Caco-2 (cell line): Measurements from ENCODE around the gene HCCS. TPM values are rescaled to one million over a fixed set of nuclear protein-coding genes. Genes with fewer than 3 reads are reported as not detected.

Experiments used
- BruUV-seq: library from RNA; stranded (reverse); fragments of 400-500 nt; replicated peaks from 2 replicates; lab custom pipeline; 2021; lab: Mats Ljungman, UMichigan
- CTCF ChIA-PET: fragments of 300-600 bp; sonication (Branson Sonifier 250); formaldehyde crosslinking; loops from one replicate; lab custom pipeline; 2022; ENCODE audit warnings: antibody characterized with exemption; lab: Charles Lee
- POLR2A ChIA-PET: fragments of 300-600 bp; sonication (Branson Sonifier 250); formaldehyde crosslinking; loops from one replicate; lab custom pipeline; 2022; ENCODE audit warnings: antibody characterized with exemption; lab: Charles Lee
- DNase-seq, 2 experiments: peaks; one replicate each; pipeline versions ENCODE4 v3.0.0 to v3.0.0-alpha.2; 2020 to 2022
- H3K27me3 ChIP-seq: replicated peaks from 2 replicates; pipeline ENCODE4 v1.6.0; 2011; ENCODE audit warnings: low read length; ENCODE audit not compliant: control insufficient read depth, insufficient read depth
- H3K36me3 ChIP-seq: 2 replicates; pipeline ENCODE4 v1.5.1; 2011; ENCODE audit warnings: low read length; ENCODE audit not compliant: control insufficient read depth, insufficient read depth
- H3K4me1 ChIP-seq: fragments of 250-450 bp; sonication (Bioruptor Pico); 2 replicates; pipeline ENCODE4 v1.5.1; 2020; ENCODE audit warnings: mild to moderate bottlenecking
- H3K4me3 ChIP-seq: 2 replicates; pipeline ENCODE4 v1.5.1; 2011; ENCODE audit warnings: low read depth, mild to moderate bottlenecking, control low read depth, low read length
- H3K9me3 ChIP-seq: fragments of 250-450 bp; sonication (Bioruptor Pico); 2 replicates; pipeline ENCODE4 v1.5.1; 2020; ENCODE audit warnings: mild to moderate bottlenecking, moderate library complexity
- H3K27ac Mint-ChIP-seq: one replicate; pipeline ENCODE4 v1.8.0; 2022; ENCODE audit warnings: mixed read lengths; ENCODE audit not compliant: unreplicated experiment
- H3K27me3 Mint-ChIP-seq: one replicate; pipeline ENCODE4 v1.8.0; 2022; ENCODE audit warnings: mixed read lengths; ENCODE audit not compliant: insufficient read depth, unreplicated experiment
- H3K36me3 Mint-ChIP-seq: one replicate; pipeline ENCODE4 v1.8.0; 2022; ENCODE audit warnings: mild to moderate bottlenecking, mixed read lengths; ENCODE audit not compliant: insufficient read depth, unreplicated experiment
- H3K4me1 Mint-ChIP-seq: one replicate; pipeline ENCODE4 v1.8.0; 2022; ENCODE audit warnings: low read depth, mixed read lengths; ENCODE audit not compliant: unreplicated experiment
- H3K4me3 Mint-ChIP-seq: one replicate; pipeline ENCODE4 v1.8.0; 2022; ENCODE audit warnings: mild to moderate bottlenecking, moderate library complexity, mixed read lengths; ENCODE audit not compliant: unreplicated experiment
- H3K9me3 Mint-ChIP-seq: one replicate; pipeline ENCODE4 v1.8.0; 2022; ENCODE audit warnings: mixed read lengths; ENCODE audit not compliant: unreplicated experiment
- CTCF ChIP-seq, 2 experiments: fragments of 200-600 bp in 1 of 2; IDR thresholded peaks; 1 replicate in 1 of 2; 2 replicates in 1 of 2; pipeline versions ENCODE4 v1.5.1 to v1.8.0; 2011 to 2022; ENCODE audit warnings: antibody characterized with exemption in 1 of 2, control low read depth in 1 of 2, inconsistent platforms in 1 of 2, low read depth in 1 of 2, low read length in 1 of 2, mild to moderate bottlenecking in 1 of 2, moderate library complexity in 1 of 2; ENCODE audit not compliant: insufficient read depth in 1 of 2, severe bottlenecking in 1 of 2, unreplicated experiment in 1 of 2
- intact Hi-C: fragments of 100-400 bp; cut with micrococcal nuclease; formaldehyde crosslinking; loops from one replicate; pipeline ENCODE4 v1.10.0; 2022; ENCODE audit not compliant: unreplicated experiment
- total RNA-seq: library from RNA; stranded (reverse); gene quantifications from 2 replicates; pipeline ENCODE4 v1.2.3, GENCODE V29; 2022

HCCS gene
- total RNA-seq, 1 experiment from 2014 or later: 42.4 TPM

GRCh38 chrX:11097933-11098332, 13.2 kb upstream of the HCCS start:
- Histone ChIP-seq H3K36me3 (no peaks in the 10 kb centered on the region), H3K4me3 (no peak overlapping the region), H3K4me1 (peaks cover 24% of the 10 kb centered on the region; the same call in 1 of the 2 replicates), H3K9me3 (no peaks in the 10 kb centered on the region), H3K27me3 (no peaks in the 10 kb centered on the region)
- Mint-ChIP-seq H3K9me3 (no peaks in the 10 kb centered on the region), H3K36me3 (no peaks in the 10 kb centered on the region), H3K4me1 (no peaks in the 10 kb centered on the region), H3K4me3 (no peak overlapping the region), H3K27ac (no peak overlapping the region), H3K27me3 (no peaks in the 10 kb centered on the region)
- ChIA-PET CTCF (no interaction called here), POLR2A (no interaction called here)
- BruUV-seq: no TSS peak
- DNase-seq: no peak
- TF ChIP-seq CTCF (IDR thresholded peaks at IDR 0.05; ENCODE audit: insufficient read depth in 1 of 2, low read depth in 1 of 2, low read length in 1 of 2, severe bottlenecking in 1 of 2, unreplicated experiment in 1 of 2): no peak
- intact Hi-C loops: no loop called here

- no peaks in the 10 kb centered on the region for H3K4me1 Mint-ChIP-seq
- Histone ChIP-seq H3K36me3 (no peaks in the 10 kb centered on the region), H3K4me1 (peaks cover 24% of the 10 kb centered on the region; the same call in 1 of the 2 replicates), H3K27me3 (no peaks in the 10 kb centered on the region), H3K4me3 (no peak overlapping the region), H3K9me3 (no peaks in the 10 kb centered on the region)
- no peaks in the 10 kb centered on the region for H3K27me3 Mint-ChIP-seq
- no peaks in the 10 kb centered on the region for H3K36me3 Mint-ChIP-seq
- no peak for TF ChIP-seq CTCF (IDR thresholded peaks at IDR 0.05; ENCODE audit: insufficient read depth in 1 of 2, low read depth in 1 of 2, low read length in 1 of 2, severe bottlenecking in 1 of 2, unreplicated experiment in 1 of 2)
- no TSS peak for BruUV-seq
- H3K27ac Mint-ChIP-seq: no peak overlapping the region
- intact Hi-C loops: no loop called here
- no peak for DNase-seq
- ChIA-PET POLR2A (no interaction called here), CTCF (interaction anchor here (0.7 kb wide), 1 partner anchor 97 kb away, joined by 4 read pairs; no protein-coding TSS in a partner anchor)
- H3K4me3 Mint-ChIP-seq: no peak overlapping the region
- no peaks in the 10 kb centered on the region for H3K9me3 Mint-ChIP-seq
Observed at GRCh38 chrX:11099465-11099864, 11.7 kb upstream of the HCCS start.

DNA sequence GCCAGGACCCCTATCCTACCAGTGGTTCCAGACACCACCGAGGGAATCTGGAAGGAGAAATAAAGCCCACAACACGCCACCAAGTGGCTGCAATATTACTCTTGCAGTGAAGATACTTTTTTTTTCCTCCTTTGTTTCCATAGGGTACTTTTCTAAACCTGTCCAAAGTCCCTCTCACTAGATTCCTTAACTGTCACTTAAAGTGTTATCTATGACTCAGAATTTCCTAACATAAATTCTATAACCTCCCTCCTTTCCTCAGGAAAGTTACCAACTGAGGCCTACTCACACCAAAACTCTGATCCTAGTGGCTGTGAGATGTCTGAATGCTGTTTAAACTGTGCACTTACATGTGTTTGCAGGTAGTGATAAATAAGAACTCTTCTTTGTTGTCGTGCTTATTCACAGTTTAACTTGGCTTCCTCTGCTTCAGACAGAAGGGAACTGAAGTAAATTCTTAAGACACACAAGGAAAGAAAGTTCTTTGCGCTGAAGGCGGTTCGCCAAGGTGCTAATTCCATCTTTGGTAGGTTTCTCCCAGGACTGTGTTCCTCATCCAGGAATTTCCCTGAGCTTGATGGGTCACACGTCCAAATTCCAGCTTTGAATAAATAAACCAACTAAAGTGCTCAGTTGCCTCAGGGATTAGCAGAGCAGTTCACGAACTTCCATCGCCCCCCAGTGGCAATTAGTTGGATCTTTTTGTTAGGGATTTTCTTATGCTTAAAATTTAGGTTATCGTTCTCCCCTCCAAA, 10.7 kb upstream of the HCCS start:
- DNase-seq: peak; percentile 58 to 63
- Histone ChIP-seq H3K4me3 (no peak overlapping the region), H3K9me3 (no peaks in the 10 kb centered on the region), H3K4me1 (peaks cover 24% of the 10 kb centered on the region; the same call in 1 of the 2 replicates), H3K36me3 (no peaks in the 10 kb centered on the region), H3K27me3 (no peaks in the 10 kb centered on the region)
- Mint-ChIP-seq H3K27ac (peak overlapping the region; percentile 33), H3K4me1 (no peaks in the 10 kb centered on the region), H3K9me3 (no peaks in the 10 kb centered on the region), H3K4me3 (peak overlapping the region; percentile 38), H3K27me3 (no peaks in the 10 kb centered on the region), H3K36me3 (no peaks in the 10 kb centered on the region)
- no TSS peak for BruUV-seq
- TF ChIP-seq CTCF (IDR thresholded peaks at IDR 0.05; ENCODE audit: insufficient read depth in 1 of 2, low read depth in 1 of 2, low read length in 1 of 2, severe bottlenecking in 1 of 2, unreplicated experiment in 1 of 2): peak; percentile 28 to 34
- ChIA-PET CTCF (interaction anchor here (0.6 to 1.0 kb wide), 12 partner anchors 47 to 910 kb away, joined by 3 to 8 read pairs (median 3); no protein-coding TSS in a partner anchor), POLR2A (no interaction called here)
- intact Hi-C loops: loop anchor here (1.0 to 10.0 kb wide), 8 partner anchors 47 to 378 kb away; no protein-coding TSS in a partner anchor
